Posterior vena cava (tissue), 2 donors: Measurements from ENCODE around the gene DCUN1D4. TPM values are rescaled to one million over a fixed set of nuclear protein-coding genes. Genes with fewer than 3 reads are reported as not detected.
"Not testable (repeated sequence)": the region's sequence is repeated elsewhere in the genome, so short reads cannot be mapped to it uniquely, and the experiment has no call there.

Experiments
- DNase-seq: peaks from one replicate; pipeline ENCODE4 v3.0.0-alpha.2; 2020; ENCODE audit warnings: low spot score
- intact Hi-C, 2 donors: fragments of 100-400 bp; cut with DNase I; formaldehyde crosslinking; loops; one replicate each; pipeline versions ENCODE4 v1.14.1 to v1.14.2; 2022 to 2023
- total RNA-seq, 2 donors: library from RNA; stranded (reverse); fragmentation: NEBNext Ultra II Directional; extraction: Animal tissue kit (Norgen Biotek cat#: 25700); gene quantifications; one replicate each; pipeline ENCODE4 v1.2.1, GENCODE V29; 2021
- donor health status: DM: yes; HTN: yes; CAD: no.
- donor health status: DM: yes; HTN: yes; CAD: no.

DCUN1D4 gene
- total RNA-seq, 2 donors from 2014 or later = 55.0 to 68.3 TPM

GRCh38 chr4:51932261-51932660 is 89.3 kb downstream of the DCUN1D4 start:
- intact Hi-C loops = no loop called here
- DNase-seq = no peak

- no peak for DNase-seq
- intact Hi-C loops = no loop called here
Measured at GRCh38 chr4:51932684-51933083, 89.7 kb downstream of the DCUN1D4 start.

DNA sequence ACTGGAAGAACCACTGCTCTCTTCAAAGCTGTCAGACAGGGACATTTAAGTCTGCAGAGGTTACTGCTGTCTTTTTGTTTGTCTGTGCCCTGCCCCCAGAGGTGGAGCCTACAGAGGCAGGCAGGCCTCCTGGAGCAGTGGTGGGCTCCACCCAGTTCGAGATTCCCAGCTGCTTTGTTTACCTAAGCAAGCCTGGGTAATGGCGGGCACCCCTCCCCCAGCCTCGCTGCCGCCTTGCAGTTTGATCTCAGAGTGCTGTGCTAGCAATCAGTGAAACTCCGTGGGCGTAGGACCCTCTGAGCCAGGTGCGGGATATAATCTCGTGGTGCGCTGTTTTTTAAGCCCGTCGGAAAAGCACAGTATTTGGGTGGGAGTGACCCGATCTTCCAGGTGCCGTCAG is 97.5 kb downstream of the DCUN1D4 start:
- intact Hi-C loops, DNase-seq: not testable (repeated sequence)

DNA sequence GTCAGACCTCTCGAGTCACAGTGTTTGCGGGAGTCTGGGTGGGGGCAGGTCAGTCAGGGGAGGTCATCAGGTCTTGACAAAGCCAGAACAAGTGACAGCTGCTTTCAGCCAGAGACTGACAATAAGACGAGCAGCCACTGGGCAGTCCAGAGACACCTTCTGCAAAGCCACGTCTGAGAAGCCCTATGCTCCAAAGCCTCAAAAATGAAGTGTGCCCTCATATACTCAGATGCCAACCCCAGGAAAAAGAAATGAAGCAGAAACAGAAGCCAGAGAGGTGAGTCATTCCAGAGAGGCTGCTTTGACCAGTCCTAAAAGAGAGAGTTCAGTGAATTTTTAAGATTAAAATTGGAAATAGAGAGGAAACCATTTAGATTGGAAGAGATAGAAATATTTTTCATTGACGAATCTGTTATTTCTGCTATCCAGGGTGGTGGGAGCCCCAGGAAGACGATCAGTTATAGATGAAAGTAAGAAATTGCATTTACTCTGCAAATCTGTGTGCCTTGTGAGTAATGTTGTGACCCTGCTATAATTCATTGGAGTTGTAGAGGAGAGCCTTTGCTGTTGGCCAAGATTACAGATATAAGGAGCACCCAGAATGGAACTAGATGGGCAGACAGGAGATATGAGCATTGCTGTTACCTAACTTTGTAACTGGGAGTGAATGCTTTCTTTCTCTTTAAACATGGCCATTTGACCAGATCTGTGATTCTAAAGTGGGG is 99.3 kb downstream of the DCUN1D4 start:
- intact Hi-C loops = no loop called here
- DNase-seq = no peak

DNA sequence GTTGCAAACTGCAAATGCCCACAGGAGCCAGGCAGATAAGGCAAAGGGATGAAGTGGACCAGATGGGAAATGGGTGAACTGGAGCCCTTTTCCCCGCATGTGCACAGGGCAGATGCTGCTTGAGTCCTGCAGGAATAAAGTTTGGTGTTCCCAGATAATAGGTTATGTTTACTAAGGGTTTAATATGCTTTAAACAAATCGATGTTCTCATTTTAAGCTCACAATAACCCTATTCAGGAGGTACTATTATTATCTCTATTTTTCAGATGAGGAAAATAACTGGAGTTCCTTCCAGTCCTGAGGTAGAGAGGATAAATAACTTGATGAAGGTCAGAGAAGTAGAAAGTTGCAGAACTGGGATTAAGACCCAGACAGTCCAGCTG is 99.9 kb downstream of the DCUN1D4 start:
- no peak for DNase-seq
- intact Hi-C loops = no loop called here

GRCh38 chr4:51943221-51943620 is 100.3 kb downstream of the DCUN1D4 start:
- DNase-seq = no peak
- intact Hi-C loops = no loop called here

- no peak for DNase-seq
- intact Hi-C loops = no loop called here
Measured at GRCh38 chr4:51958199-51958968, 115.4 kb downstream of the DCUN1D4 start.

- no peak for DNase-seq
- intact Hi-C loops = no loop called here
Measured at GRCh38 chr4:51960486-51960885, 117.5 kb downstream of the DCUN1D4 start.

DNA sequence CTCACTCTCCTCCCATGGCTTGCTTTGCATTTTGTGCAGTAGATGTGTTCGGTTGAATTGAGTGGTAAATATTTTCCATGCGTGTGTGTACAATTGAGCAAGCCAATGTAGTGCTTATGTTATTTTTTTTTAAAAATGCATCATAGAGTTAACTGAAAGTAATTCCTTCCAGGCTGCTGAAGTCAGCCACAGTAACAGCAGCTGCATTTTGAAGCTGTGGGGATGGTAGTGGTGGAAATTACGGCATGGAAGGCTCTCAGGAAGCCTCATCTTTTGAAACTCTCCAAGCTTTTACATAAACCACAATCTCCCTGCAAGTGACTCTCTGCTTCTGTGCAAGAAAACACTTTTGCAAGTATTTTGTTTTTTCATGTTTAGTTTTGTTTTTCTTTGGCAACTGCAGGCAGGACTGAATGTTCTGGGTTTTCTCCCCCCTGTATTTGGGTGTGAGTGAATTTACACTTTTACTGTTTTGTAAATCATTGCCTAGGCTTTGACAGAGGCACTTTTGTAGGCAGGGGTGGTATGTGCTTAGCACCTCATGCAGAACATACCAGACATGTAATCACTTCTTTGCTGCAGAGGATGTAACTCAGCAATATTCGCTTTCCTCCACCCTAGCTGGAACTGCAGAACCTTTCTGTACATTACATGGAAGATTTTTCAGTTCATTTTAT is 121.0 kb downstream of the DCUN1D4 start:
- intact Hi-C loops = no loop called here
- no peak for DNase-seq

GRCh38 chr4:51965862-51966261 is 122.9 kb downstream of the DCUN1D4 start:
- DNase-seq = no peak
- intact Hi-C loops = no loop called here

Other genes starting within 250 kb of the DCUN1D4 start
- gene LRRC66, start 177.2 kb downstream of the DCUN1D4 start, total RNA-seq = under 1 TPM; 0.65 to 0.71 TPM
- gene SGCB, start 195.1 kb downstream of the DCUN1D4 start, total RNA-seq = 10 to 100 TPM; 71.1 to 72.4 TPM
- gene SPATA18, start 208.2 kb downstream of the DCUN1D4 start, total RNA-seq = 1 to 10 TPM; 5.3 to 5.8 TPM